HG02610 (cell line): ENCODE measurements around the gene ZMYND8.
"Not testable (repeated sequence)": the region's sequence is repeated elsewhere in the genome, so short reads cannot be mapped to it uniquely, and the experiment has no call there.

Experiments
- ATAC-seq: cut with Tn5 transposase; IDR thresholded peaks from one replicate; pipeline ENCODE4 v1.9.1; 2021; ENCODE audit warnings: mild to moderate bottlenecking, moderate library complexity; ENCODE audit not compliant: unreplicated experiment

Gene ZMYND8

DNA sequence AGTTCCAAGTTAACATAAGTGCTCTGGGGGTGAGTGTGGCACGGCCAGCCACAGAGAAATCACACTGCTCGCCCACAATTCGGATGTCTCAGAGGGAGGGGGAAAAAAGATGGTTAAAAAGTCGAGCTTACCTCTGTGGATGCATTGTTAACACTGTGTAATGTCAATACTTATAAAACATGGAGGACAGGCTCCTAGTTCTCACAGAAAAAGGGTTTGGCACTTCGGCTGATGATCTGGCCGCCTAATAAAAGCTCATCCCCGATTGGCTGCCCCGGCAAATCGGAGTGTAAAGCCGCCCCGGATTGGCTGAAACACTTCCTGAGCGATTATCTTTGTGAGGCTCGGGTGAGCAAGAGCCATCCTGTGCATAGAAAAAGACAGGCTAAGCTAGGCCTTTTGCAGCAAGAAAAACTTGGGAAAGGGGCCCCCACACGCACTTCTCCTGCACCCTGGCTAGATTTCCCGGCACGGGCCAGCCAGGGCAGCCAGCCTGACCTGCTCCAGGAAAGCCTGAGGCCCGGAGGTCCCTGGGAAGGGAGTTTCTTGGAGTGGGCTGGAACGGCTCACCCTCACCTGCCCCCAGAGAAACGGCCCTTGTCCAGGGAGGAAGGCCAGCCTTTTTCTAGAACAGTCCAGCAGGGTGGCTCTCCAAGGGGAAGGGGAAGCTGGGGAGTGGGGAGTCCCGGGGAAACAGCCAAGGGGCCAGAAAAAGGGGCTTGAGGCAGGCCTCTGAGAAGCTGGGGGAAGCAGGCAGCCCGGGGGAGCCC, at the start of gene ZMYND8:
ZMYND8 (minus strand) TSS at position 174 of the 770 bp plus-strand sequence; CDS start at position 145, 29 bp downstream.
- peak; percentile 43 for ATAC-seq

GRCh38 chr20:47405775-47406325, 49.4 kb upstream of the ZMYND8 start:
- ATAC-seq = no peak

DNA sequence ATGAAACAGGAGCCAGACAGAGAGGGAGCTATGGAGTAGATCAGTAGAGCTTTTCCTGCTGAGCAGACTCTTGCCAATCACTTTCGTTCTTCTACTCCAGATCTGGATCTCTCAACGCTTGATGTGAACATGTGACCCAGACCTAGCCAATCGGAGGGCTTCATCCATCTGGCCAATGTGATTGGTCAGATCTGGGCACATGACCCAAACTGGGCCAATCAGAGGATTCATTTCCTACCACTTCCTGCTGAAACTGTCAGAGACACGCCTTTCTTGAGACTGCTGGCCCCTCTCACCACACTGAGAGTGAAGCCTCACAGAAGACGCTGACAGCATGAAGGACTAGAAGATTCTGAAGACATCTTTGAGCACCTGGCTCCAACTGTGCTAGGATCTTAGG, 44.2 kb upstream of the ZMYND8 start:
- no peak for ATAC-seq

- ATAC-seq = no peak
These were observed 41.3 kb upstream of the ZMYND8 start for GRCh38 chr20:47397652-47398301.

GRCh38 chr20:47396762-47397476, 40.4 kb upstream of the ZMYND8 start:
- ATAC-seq = no peak

GRCh38 chr20:47393796-47394514, 37.5 kb upstream of the ZMYND8 start:
- ATAC-seq = not testable (repeated sequence)

- ATAC-seq = no peak
These were observed 36.2 kb upstream of the ZMYND8 start for GRCh38 chr20:47392721-47393073.

DNA sequence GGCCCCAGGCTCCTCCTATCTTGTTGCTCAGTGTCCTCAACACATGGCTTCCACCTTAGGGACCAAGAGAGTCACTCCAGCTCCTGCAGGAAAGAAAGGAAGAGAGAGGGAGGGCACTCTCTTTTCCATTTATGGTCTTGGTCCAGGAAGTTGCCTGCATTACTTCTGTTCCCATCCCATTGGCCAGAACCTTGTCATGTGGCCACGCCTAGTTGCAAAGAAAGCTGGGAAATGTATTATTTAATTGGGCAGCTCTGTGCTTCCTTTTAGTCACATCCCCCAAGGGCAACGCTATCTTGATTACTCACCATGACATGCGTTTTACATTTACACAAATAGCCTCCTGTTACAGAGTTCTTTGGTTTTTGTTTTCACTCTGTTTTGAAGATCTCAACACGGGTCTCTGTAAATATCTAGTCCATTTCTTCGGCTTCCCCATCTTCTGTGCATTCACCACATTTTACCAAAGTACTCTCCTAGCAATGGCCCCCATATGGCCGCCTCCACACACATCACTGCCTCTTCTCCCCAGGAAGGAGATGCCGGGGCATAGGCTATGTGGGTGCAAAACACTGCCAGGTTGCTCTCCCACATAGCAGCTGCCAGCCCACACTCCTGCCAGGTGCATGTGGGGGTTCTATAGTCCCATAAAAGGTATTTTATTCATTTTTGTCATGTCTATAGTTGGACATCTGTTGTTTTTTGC, 35.7 kb upstream of the ZMYND8 start:
- ATAC-seq = no peak

GRCh38 chr20:47391276-47392010, 34.9 kb upstream of the ZMYND8 start:
- no peak for ATAC-seq

- no peak for ATAC-seq
These were observed 33.4 kb upstream of the ZMYND8 start for GRCh38 chr20:47389867-47390347.

DNA sequence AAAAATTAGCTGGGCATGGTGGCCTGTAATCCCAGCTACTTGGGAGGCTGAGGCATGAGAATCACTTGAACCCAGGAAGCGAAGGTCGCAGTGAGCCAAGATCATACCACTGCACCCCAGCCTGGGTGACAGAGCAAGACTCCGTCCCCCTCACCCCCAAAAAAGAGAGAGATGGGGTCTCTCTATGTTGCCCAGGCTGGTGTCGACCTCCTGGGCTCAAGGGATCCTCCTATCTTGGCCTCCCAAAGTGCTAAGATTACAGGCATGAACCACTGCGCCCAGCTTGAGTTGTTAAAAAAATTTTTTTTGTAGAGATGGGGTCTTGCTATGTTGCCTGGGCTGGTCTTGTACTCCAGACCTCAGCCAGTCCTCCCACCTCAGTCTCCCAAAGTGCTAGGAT, 29.5 kb upstream of the ZMYND8 start:
- ATAC-seq = not testable (repeated sequence)

GRCh38 chr20:47382746-47383415, 26.4 kb upstream of the ZMYND8 start:
- no peak for ATAC-seq

GRCh38 chr20:47380481-47380880, 24.0 kb upstream of the ZMYND8 start:
- no peak for ATAC-seq

- ATAC-seq = no peak
These were observed 23.1 kb upstream of the ZMYND8 start for GRCh38 chr20:47379433-47380150.

GRCh38 chr20:47377122-47377722, 20.7 kb upstream of the ZMYND8 start:
- no peak for ATAC-seq

GRCh38 chr20:47376096-47376643, 19.7 kb upstream of the ZMYND8 start:
- not testable (repeated sequence) for ATAC-seq

- ATAC-seq = not testable (repeated sequence)
These were observed 17.6 kb upstream of the ZMYND8 start for GRCh38 chr20:47374121-47374520.
